Measurements from ENCODE around the gene CDYL. TPM values are rescaled to one million over a fixed set of nuclear protein-coding genes. Genes with fewer than 3 reads are reported as not detected.

The CDYL gene
- total and polyA plus RNA-seq, 12 donors = 4.1 to 39.9 (median 33.2) TPM

DNA sequence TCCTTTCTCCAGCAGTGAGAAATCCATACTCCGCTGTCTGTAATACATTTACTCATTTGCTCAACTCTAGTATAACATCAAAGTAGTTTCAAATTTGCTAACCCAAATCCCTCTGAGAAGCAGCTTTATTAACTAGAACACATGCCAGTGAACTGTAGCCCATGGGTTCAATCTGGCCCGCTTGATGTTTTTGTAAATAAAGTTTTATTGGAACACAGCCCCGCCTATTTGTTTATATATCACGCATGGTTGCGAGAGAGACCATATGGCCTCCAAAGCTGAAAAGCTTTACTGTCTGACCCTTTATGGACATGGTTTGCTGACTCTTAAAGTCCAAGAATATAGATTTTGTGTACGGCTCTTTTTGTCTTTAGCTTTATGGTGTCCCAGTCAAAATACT, 32.2 kb downstream of the CDYL start:
- Histone ChIP-seq H3K27ac (no peak overlapping the region), H3K36me3 (no peaks in the 10 kb centered on the region), H3K9me3 (peaks cover 0 to 9% (median 0%) of the 10 kb centered on the region in 11 donors), H3K27me3 (no peaks in the 10 kb centered on the region), H3K4me1 (peaks cover 4 to 54% (median 45%) of the 10 kb centered on the region in 9 donors), H3K4me3 (no peak overlapping the region)
- WGBS, 2 donors = 97 to 99% methylated on average over 6 of the region's 6 CpGs
- TF ChIP-seq, protein P1, sequence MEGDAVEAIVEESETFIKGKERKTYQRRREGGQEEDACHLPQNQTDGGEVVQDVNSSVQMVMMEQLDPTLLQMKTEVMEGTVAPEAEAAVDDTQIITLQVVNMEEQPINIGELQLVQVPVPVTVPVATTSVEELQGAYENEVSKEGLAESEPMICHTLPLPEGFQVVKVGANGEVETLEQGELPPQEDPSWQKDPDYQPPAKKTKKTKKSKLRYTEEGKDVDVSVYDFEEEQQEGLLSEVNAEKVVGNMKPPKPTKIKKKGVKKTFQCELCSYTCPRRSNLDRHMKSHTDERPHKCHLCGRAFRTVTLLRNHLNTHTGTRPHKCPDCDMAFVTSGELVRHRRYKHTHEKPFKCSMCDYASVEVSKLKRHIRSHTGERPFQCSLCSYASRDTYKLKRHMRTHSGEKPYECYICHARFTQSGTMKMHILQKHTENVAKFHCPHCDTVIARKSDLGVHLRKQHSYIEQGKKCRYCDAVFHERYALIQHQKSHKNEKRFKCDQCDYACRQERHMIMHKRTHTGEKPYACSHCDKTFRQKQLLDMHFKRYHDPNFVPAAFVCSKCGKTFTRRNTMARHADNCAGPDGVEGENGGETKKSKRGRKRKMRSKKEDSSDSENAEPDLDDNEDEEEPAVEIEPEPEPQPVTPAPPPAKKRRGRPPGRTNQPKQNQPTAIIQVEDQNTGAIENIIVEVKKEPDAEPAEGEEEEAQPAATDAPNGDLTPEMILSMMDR (IDR thresholded peaks at IDR 0.05) = no peak
- intact Hi-C loops (cut with DNase I) = no loop called here
- ATAC-seq (no peak), DNase-seq (no peak)

DNA sequence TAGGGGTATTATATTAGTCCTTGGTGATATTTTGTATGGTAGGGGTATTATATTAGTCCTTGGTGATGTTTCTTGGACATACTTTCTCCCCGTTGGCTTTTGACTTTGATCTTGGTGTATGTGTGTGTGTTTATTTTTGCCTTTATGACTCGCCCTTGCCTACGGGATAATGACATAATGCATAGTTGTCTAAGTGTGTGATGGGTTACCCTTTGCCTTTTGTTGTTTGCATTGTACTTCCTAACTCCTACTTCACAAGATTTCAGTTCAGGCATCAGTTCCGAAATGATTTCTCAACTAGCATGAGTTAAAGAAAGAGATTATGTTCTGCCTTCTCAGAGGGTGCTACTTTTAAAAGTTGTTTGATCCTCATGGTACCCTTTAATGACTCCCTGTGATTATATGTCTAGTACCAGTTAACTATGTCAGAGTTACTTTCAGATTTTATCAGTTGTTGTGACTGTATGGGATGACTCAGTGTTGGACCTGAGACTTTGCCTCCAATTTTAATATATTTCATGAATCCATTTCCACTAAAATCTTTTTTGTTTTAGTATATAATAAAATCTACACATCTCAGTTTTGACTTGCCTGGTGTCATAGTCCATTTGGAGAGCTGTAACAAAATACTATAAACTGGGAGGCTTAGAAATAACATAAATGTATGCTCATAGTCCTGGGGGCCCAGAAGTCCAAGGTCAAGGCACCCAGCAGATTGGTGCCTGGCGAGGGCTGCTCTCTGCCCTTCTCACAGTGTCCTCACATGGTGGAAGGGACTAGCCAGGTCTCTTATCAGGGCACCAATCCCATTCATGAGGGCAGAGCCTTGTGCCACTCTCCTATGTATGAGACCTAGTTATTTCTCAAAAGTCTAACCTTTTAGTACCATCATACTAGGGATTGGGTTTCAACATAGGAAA, 34.1 kb downstream of the CDYL start:
- no peak for DNase-seq
- intact Hi-C loops (cut with DNase I) = no loop called here
- H3K4me3 ChIP-seq = no peak overlapping the region
- 81 to 84% methylated on average over 5 of the region's 5 CpGs for WGBS, 2 donors
- no peaks in the 10 kb centered on the region for H3K27me3 ChIP-seq
- peaks cover 0 to 9% (median 0%) of the 10 kb centered on the region in 11 donors for H3K9me3 ChIP-seq
- no peaks in the 10 kb centered on the region for H3K36me3 ChIP-seq
- peaks cover 2 to 52% (median 40%) of the 10 kb centered on the region in 9 donors for H3K4me1 ChIP-seq
- ATAC-seq = peak in 1 of 8 donors; percentile 34
- H3K27ac ChIP-seq = no peak overlapping the region
- TF ChIP-seq, protein P1 (IDR thresholded peaks at IDR 0.05) = no peak

GRCh38 chr6:4812068-4812467, 35.9 kb downstream of the CDYL start:
- peaks cover 2 to 42% (median 26%) of the 10 kb centered on the region in 9 donors for H3K4me1 ChIP-seq
- no peaks in the 10 kb centered on the region for H3K27me3 ChIP-seq
- H3K9me3 ChIP-seq = peaks cover 0 to 9% (median 0%) of the 10 kb centered on the region in 11 donors
- no peak overlapping the region for H3K4me3 ChIP-seq
- intact Hi-C loops (cut with DNase I) = no loop called here
- ATAC-seq (peak in 4 of 8 donors; percentile 37 to 74 (median 58)), DNase-seq (no peak)
- TF ChIP-seq, protein P1 (IDR thresholded peaks at IDR 0.05) = no peak
- no peak overlapping the region for H3K27ac ChIP-seq
- no peaks in the 10 kb centered on the region for H3K36me3 ChIP-seq
- WGBS, 2 donors = 60 to 76% methylated on average over 4 of the region's 4 CpGs

GRCh38 chr6:4813055-4813454, 36.9 kb downstream of the CDYL start:
- Histone ChIP-seq H3K36me3 (no peaks in the 10 kb centered on the region), H3K4me3 (no peak overlapping the region), H3K27ac (no peak overlapping the region), H3K27me3 (no peaks in the 10 kb centered on the region), H3K9me3 (peaks cover 0 to 9% (median 0%) of the 10 kb centered on the region in 11 donors), H3K4me1 (peaks cover 2 to 42% (median 24%) of the 10 kb centered on the region in 9 donors)
- TF ChIP-seq, protein P1 (IDR thresholded peaks at IDR 0.05) = no peak
- DNase-seq (no peak), ATAC-seq (no peak)
- intact Hi-C loops (cut with DNase I) = no loop called here
- 98% methylated on average over 8 of the region's 8 CpGs for WGBS, 2 donors

Data from heart right ventricle (tissue), 16 donors.